GM18861 (cell line): ENCODE data around the gene INHBA.

Experiments
- ATAC-seq: cut with Tn5 transposase; IDR thresholded peaks from one replicate; pipeline ENCODE4 v1.9.1; 2021; ENCODE audit not compliant: unreplicated experiment

The INHBA gene

GRCh38 chr7:41711283-41712064 is 8.6 kb upstream of the INHBA start:
- ATAC-seq: no peak

GRCh38 chr7:41710838-41711237 is 7.9 kb upstream of the INHBA start:
- ATAC-seq: no peak

GRCh38 chr7:41709621-41710020 is 6.7 kb upstream of the INHBA start:
- no peak for ATAC-seq

- no peak for ATAC-seq
Observed at GRCh38 chr7:41708581-41709358, 5.9 kb upstream of the INHBA start.

GRCh38 chr7:41706228-41706930 is 3.5 kb upstream of the INHBA start:
- ATAC-seq: no peak

- peak; percentile 97 for ATAC-seq
Observed at GRCh38 chr7:41705109-41705901, 2.4 kb upstream of the INHBA start.

GRCh38 chr7:41701068-41701941 is 1.6 kb downstream of the INHBA start:
- no peak for ATAC-seq

GRCh38 chr7:41700044-41700471 is 2.8 kb downstream of the INHBA start:
- ATAC-seq: no peak

- no peak for ATAC-seq
Observed at GRCh38 chr7:41699516-41699915, 3.4 kb downstream of the INHBA start.

GRCh38 chr7:41698726-41699125 is 4.2 kb downstream of the INHBA start:
- ATAC-seq: no peak

- ATAC-seq: no peak
Observed at GRCh38 chr7:41698114-41698513, 4.8 kb downstream of the INHBA start.

GRCh38 chr7:41696323-41696916 is 6.5 kb downstream of the INHBA start:
- peak; percentile 59 for ATAC-seq

- no peak for ATAC-seq
Observed at GRCh38 chr7:41695661-41696322, 7.1 kb downstream of the INHBA start.

- ATAC-seq: no peak
Observed at GRCh38 chr7:41694495-41694894, 8.4 kb downstream of the INHBA start.

GRCh38 chr7:41693150-41693997 is 9.5 kb downstream of the INHBA start:
- no peak for ATAC-seq

GRCh38 chr7:41692251-41692650 is 10.6 kb downstream of the INHBA start:
- no peak for ATAC-seq

GRCh38 chr7:41691286-41692190 is 11.4 kb downstream of the INHBA start:
- no peak for ATAC-seq
